GM21515 (cell line): ENCODE measurements around the gene TYMP.

Experiments used
- ATAC-seq: cut with Tn5 transposase; IDR thresholded peaks from one replicate; pipeline ENCODE4 v1.9.1; 2021; ENCODE audit not compliant: unreplicated experiment

Gene TYMP

GRCh38 chr22:50529897-50530579, at the start of gene TYMP:
TYMP (minus strand) TSS chr22:50530012; CDS start chr22:50529709, 303 bp downstream.
- peak; percentile 20 for ATAC-seq

GRCh38 chr22:50578776-50579310, 49.0 kb upstream of the TYMP start:
- ATAC-seq: no peak

GRCh38 chr22:50577987-50578775, 48.4 kb upstream of the TYMP start, which contains the start of gene CPT1B:
CPT1B (minus strand) TSS chr22:50578427; CDS start chr22:50577915, 512 bp downstream.
- ATAC-seq: no peak

- no peak for ATAC-seq
Measured at GRCh38 chr22:50577697-50577986, 47.8 kb upstream of the TYMP start.

GRCh38 chr22:50576806-50577696, 47.2 kb upstream of the TYMP start:
- no peak for ATAC-seq

GRCh38 chr22:50576070-50576469, 46.3 kb upstream of the TYMP start:
- no peak for ATAC-seq

GRCh38 chr22:50575426-50575941, 45.7 kb upstream of the TYMP start:
- no peak for ATAC-seq

GRCh38 chr22:50574383-50574755, 44.6 kb upstream of the TYMP start:
- ATAC-seq: no peak

- no peak for ATAC-seq
Measured at GRCh38 chr22:50573491-50574382, 43.9 kb upstream of the TYMP start.

- no peak for ATAC-seq
Measured at GRCh38 chr22:50572965-50573364, 43.2 kb upstream of the TYMP start.

- ATAC-seq: no peak
Measured at GRCh38 chr22:50571264-50572175, 41.7 kb upstream of the TYMP start.

- ATAC-seq: no peak
Measured at GRCh38 chr22:50570861-50571260, 41.0 kb upstream of the TYMP start.

GRCh38 chr22:50569896-50570535, 40.2 kb upstream of the TYMP start:
- no peak for ATAC-seq

GRCh38 chr22:50569041-50569459, 39.2 kb upstream of the TYMP start:
- ATAC-seq: no peak

- no peak for ATAC-seq
Measured at GRCh38 chr22:50568626-50569025, 38.8 kb upstream of the TYMP start.

- no peak for ATAC-seq
Measured at GRCh38 chr22:50567721-50568252, 38.0 kb upstream of the TYMP start.

GRCh38 chr22:50564289-50564688, 34.5 kb upstream of the TYMP start:
- ATAC-seq: no peak
